T1000 (cell line): Measurements from ENCODE around the gene JAZF1.
A peak's percentile ranks its signal among the peaks of the same experiment; 100 is the strongest.

Experiments
- DNase-seq: peaks from one replicate; lab custom pipeline; 2025; ENCODE audit warnings: mixed read lengths; lab: John Stamatoyannopoulos, UW

Gene JAZF1

DNA sequence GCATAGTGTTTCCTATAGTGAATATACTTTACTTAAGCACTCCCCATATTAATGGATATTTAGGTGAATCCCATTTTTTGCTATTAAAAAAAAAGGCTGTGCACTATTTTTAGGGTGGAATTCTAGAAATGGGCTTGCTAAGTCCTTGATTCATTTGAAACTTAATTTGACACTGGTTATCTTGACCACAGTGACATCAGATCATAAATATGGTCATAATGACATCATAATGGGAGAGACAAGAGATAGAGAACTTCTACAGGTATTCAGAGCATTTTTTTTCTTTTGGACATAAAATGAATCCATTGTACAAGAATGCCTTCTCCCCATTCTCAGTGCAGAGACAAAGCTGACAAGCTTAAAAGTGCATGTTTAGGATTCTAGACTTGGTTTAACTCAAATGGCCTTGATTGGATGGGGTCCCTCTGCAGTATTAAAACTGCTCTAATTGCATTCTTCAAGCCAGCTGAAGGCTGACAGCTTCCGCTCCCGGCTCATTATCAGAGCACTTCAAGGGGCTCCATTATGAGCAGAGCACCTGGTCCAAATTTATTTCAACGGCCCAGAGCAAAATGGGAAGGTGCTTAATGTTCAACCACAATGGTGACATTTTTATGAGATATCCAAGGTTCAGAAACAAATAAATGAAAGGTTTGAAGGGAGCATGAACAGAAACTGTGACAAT is 104.8 kb downstream of the JAZF1 start:
- DNase-seq, result no peak

DNA sequence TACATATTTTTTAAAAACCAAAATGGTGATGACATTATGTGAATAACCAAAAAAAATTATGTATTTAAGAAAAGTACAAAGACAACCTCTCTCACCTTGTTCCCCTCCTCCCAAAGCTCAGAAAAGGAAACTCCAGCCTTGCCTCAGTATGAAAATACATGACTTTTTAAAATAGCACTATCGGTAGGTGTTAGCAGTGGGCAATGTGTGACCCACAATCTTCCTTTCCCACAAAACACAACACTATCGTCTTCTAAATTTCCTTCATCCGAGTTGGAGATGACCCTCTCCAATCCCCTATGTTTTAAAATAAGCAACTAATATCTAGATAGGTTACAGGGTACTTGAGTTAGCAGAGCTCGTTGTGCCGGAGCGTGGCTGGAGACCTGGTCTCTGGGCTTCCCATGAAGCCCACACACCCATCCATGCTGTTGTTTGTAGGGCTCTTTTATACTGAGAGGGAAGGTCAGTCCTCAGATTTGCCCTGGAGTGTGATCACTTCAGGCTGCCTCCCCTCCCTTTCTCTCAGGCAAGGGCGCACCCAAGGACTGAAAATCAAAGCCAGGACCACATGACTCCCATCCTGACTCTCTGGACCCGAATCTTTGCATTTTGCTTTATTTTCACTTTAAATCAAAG is 107.6 kb downstream of the JAZF1 start:
- no peak for DNase-seq

DNA sequence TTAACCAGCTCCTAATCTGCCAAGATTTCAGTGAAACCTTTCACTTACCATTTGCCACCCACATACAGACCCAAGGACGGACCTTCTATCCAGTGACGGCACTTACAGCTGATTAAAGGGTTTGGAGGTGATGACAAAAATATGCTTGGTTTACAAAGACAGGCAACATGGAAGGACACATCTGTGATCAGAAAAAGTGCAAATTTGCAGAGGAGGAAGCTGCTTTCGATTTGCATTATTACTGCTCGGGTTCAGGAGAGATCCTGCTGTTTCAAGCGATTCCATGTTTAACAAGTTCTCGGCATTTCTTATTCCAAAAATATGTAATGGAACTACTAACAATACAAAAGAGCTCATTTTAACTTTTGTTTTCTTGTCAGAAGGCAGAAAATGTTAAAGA is 109.0 kb downstream of the JAZF1 start:
- no peak for DNase-seq

DNA sequence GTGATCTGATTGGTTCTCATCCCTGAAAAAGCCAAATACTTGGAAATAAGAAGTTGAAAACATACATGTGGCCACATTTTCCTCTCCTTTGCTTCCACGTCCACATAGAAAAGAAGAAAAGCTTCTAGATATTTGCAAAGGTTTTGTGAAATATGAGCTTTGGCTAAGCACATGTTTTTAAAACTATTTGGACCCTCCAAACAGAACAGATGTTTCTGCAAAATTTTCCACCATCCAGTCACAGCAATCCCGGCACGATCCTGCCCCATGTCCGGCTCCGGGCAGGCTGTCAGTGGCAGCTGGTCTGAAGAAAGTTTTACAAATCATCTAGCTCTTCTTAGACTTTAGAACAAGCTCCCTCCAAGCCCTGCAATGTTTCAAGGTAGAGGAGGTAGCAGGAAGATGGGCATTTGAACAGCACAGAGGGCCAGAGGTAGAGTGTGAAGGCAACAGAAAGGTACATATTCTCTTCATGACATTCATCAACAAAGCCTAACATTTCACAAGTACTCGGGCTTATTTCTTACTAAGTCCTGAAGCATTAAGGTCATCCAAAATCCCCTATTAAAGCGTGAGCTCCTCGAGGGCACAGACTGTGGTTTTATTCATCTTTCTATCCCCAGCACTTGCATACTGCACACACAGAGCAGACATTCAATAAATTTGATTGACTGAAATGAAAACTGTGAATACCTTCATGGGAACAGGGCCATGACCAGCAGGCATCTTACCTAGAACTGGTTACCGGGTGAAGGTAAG is 110.1 kb downstream of the JAZF1 start:
- no peak for DNase-seq

DNA sequence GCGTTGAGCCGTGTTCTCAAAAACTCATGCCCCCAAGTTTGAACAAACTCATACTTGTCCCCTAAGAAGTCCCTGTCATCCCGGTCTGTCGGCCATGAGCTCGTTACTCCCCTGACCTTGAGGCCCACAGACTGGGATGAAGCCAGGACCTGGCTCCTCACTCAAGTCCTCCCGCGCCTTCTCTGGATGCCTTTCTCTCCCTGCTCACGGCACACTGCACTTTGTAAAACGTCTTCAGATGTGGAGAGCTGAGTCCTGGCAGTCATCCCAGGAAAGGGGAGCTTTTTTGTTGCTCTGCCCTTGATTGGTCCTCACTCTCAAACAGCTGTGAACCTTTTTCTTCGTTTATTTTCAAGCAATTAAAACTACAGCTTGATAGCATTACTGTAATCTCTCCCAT is 110.8 kb downstream of the JAZF1 start:
- DNase-seq, result no peak

DNA sequence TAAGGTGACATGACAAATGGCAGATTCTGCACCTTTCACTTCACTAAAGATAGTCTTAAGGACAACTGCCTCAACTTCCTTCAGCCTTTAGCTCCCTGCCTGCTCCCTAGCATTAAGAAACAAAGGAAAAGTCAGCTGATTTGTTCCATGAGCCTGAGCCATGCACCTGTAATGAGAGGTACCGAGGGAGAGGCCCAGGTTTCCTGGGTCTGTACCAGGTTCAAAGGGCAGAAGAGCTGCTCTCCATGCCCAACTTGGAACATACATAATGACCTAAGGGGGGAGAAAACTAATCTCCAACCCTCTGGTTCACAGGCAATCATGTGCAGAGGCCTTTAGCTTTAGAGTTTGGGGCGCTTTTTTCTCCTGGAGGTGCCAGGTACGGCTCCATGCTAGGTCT is 111.2 kb downstream of the JAZF1 start:
- DNase-seq, result no peak

DNA sequence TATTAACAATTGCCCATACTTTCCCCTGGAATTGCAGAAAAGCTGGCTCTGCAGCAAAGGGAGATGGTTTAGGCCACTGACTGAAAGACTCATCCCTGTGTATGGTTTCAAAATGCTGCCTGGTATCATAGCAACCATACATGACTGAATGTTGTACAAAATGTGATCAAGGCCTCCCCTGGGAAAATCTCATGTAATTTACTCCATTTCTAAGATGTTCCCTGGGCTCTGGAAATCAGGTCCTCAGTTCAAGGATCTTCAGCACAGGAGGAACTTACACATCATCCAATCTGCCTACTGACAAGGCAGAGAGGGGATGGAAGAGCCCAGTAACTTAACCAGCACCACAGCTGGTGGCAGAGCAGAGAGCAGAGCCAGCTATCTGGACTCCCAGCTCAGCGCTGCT is 111.8 kb downstream of the JAZF1 start:
- no peak for DNase-seq

DNA sequence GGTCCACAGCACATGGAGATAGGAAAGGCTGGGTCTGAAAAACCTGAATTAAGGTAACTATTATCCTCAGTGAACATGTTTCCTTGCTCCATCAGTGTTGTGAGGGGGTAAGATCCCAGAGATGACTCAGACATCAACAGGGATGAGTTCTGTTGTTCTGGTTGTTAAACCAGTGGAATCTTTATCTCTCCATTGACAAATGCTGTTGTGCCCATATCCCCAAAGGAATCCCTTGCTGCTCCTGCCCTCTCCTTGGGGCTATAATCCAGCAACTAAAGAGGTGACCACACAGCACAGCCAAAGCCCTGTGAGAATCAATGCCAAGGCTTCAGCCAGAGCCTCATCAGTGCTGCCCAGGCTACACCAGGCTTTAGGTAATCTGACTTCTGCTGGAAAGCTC is 113.4 kb downstream of the JAZF1 start:
- DNase-seq, result no peak

DNA sequence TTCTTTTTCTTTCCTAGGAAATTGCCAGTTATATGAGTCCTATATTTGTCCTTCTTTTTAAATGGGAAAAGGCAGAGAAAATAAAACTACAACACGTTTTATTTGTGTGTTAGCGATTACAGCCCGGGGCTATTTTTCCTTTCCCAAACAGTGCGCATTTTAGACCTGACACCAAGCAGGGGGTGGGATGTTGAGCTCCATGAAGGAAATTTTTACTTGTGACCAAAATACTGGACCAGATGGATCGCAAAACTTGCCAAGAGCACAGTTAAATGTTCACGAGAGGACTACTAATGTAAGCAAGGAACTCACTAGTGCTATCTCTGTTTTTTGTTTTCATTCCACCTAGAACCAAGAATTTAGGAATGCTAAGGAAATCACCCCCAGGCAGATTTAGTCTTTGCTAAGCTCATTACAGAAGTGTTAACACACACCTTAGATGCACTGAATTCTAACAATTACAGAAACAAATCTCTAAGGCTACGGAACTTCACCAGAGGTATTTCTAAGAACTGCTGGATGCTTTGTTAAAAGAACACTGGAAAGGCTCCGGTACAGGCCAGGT is 114.8 kb downstream of the JAZF1 start:
- DNase-seq, result no peak

DNA sequence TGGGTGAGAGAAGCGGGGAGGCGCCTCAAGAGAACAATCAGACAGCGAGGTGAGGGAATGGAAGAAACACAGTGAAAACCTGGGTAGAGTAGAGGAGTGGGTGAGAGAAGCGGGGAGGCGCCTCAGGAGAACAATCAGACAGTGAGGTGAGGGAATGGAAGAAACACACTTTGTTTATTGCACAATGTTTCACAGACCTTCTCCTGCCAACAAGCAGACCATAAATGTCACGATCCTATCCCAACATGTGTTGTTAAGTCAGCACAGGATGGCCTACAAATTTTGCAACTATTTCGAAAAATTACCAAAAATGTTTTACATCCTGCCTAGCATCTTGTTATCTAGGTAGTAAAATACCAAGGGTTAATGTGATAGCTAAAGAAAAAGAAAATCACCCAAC is 115.3 kb downstream of the JAZF1 start:
- no peak for DNase-seq

DNA sequence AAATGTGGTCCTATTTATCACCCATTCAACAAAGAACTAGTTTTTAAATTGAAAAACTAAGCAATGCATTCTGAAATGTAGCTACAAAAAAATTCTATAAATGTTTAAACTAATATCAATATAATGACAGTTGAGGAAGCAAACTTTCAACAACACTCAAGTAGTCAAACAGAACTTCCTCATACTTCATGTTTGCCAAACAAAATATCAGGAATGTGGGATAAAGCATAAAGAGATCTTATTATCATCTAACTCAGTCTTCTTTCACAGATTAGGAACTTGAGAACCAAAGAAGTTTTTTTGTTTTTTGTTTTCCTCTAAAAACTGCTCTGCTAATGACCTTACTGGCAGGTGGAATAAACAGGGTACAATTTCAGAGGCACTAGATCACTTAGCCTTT is 116.2 kb downstream of the JAZF1 start:
- DNase-seq, result no peak

DNA sequence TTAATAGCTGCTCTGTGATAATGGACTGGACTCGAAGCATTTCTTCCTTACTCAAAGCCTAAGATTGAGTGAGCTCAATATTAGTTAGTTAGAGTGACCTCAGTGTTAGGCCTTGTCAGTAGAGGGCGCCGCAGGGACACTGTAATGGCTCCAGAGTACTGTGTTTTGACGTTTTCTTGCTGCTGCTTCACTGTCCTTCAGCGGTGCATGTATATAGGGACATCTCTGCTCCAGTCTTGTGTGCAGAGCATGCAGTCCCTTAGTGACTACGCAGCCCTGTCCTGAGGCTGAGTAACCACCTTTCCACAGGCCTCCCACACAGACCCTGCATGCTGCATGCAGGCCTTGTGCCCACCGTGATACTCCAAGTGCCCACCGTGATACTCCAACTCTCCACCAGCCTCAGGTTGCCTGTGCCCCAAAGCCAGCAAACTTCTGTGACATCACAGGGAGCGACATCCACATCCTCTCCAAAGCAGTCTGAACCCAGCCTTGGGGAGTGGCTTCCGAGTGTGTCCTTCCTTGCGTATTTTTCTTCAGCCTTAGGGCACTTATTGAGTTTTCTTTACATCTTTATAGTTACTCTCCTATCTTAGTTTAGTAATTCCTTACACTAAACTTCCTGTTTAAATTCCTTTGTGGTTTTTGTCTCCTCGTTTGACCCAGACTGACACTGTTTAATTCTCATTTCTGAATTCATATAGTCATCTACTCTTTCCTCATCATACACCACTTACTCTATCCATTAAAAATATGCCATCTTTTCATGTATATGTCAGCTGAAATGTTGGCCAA is 118.2 kb downstream of the JAZF1 start:
- DNase-seq, result peak; percentile 21

DNA sequence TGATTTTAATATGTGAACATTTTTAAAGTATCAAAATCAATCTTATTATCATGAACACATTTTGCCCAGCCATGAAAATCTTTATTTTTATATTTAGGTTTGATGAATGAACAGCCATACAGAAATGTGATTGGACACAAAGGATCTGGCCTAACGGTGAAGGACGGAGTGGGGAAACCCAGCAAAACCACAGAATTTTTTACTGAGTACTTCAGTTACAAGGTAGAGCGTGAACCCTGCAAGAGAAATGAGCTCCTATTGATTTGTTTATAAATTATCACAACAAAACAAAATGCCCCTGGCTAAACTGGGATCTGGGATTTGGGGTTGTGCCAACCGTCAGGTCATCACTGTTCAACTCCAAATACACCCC is 118.8 kb downstream of the JAZF1 start:
- DNase-seq, result no peak

DNA sequence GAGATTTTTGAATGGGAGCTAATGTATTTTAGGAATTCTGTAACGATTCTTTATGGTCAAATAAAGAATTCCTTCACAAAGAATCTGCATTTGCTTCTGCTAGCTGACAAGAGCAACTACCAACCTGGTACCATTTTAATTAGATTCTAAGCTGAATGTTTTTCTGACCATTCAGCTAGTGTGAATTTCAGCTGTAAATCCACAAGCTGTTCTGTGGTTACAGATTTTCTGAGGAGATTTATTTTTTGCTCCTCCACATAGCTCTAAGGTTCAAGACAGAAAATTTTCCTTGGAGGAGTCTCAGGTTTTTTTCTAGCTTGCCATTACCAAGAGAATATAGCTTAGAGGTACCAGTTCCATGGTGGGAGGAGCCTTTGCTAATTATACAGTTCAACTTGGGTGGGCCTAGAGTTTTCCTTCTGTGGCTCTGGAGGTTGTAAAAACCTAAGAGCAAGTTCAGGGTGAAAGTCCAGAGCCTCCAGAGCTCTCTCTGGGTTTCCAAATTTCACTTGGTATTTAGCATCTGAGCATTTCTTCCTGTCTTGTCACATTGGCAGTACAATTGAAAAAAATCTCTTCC is 120.1 kb downstream of the JAZF1 start:
- DNase-seq, result no peak

DNA sequence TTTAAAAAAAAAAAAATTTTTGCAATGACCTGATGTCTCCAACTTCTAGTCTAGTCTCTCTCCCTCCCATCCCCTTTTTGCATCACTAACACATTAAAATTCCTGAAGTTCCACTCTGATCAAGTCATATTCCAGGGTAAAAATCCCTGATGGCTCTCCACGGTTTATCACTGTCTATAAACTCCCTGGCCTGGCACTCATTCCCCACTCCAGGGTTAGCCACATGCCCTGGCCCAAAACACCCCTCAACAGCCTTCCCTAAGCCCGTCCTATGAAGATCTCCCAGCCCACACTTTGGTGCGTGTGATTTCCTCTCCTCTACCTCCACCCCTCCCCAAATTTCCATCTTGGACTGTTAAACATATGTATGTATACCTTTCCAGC is 125.4 kb downstream of the JAZF1 start:
- DNase-seq, result no peak

DNA sequence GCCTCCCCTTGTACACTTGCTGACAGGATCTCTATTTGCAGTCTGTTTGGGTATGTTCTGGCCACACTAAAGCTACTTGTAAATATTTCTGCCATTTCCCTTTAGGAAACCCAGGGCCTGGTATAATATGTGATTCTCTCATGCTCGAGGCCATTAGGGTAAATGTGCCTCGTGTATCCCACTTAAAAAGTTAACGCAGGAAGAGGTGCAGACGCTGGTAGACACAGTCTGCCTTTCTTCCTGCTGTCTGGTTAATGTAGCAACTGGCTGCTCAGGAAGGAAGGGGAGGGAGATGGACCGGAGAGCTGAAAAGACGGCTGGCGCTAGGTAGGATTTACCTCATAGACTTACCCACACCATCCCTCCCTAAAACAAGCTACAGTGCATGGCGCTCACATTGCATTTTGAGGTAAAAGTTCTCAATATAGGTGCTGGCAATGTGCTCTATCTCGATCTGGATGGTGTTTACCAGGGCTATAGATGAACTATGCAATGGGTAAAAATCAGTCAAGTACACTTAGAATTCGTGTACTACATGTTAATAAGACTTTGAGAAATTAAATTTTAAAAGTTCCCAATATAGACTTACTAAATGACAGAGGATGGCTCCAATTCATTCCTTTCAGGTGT is 125.9 kb downstream of the JAZF1 start:
- no peak for DNase-seq

DNA sequence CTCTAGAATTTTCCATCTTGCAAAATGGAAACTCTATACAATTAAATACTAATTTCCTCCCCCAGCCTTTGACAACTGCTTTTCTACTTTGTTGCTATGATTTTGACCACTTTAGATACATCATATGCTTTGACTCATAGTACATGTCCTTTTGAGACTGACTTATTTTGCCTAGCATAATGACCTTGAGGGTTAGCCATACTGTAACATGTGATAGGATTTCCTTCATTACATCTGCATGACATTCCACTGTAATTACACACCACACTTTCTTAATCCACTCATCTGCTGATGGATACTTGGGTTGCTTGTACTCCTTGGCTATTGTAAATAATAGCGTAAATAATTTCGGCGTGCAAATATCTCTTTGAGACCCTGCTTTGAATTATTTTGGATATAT is 127.7 kb downstream of the JAZF1 start:
- no peak for DNase-seq

DNA sequence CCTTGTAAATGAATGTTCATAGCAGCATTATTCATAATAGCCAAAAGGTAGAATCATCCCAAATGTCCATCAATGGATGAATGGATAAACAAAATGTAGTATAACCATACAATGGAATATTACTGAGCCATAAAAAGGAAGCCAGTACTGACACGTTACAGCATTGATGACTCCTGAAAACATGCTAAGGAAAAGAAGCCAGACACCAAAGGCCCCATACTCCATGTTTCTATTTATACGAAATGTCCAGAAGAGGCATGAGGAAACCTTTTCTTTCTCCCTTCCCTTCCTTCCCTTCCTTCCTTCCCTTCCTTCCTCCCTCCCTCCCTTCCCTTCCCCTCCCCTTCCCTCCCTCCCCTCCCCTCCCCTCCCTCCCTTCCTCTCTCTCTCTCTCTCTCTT is 131.9 kb downstream of the JAZF1 start:
- no peak for DNase-seq

DNA sequence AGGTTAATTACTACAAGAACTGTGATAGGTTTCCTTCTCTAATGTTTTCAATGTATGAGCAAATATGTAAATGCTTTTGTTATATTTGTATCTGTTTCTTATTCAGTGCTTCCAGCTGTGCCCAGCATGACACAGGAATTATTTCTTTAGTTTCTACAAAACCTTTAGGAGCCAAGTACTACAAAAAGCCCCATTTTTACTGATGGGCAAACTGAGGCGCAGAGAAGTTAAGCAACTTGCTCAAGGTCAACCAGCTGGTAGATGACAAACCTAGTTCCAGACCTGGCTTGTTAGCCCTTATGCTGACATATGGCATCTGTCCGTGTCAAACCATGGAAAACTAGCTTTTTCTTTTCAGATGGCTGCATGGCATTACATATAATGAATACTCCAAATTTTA is 134.6 kb downstream of the JAZF1 start:
- no peak for DNase-seq

DNA sequence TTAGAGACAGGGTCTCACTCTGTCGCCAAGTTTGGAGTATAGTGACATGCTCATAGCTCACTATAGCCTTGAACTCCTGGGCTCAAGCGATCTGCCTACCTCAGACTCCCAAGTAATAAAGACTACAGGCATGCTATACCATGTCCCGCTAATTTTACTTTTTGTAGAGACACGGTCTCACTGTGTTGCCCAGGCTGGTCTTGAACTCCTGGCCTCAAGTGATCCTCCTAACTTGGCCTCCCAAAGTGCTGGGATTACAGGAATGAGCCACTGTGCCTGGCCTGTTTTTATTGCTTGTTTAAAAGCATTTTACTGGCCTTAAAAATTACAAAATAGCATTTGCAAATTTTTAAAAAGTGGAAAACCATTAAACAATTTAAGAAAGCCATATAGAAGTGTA is 135.0 kb downstream of the JAZF1 start:
- DNase-seq, result no peak

DNA sequence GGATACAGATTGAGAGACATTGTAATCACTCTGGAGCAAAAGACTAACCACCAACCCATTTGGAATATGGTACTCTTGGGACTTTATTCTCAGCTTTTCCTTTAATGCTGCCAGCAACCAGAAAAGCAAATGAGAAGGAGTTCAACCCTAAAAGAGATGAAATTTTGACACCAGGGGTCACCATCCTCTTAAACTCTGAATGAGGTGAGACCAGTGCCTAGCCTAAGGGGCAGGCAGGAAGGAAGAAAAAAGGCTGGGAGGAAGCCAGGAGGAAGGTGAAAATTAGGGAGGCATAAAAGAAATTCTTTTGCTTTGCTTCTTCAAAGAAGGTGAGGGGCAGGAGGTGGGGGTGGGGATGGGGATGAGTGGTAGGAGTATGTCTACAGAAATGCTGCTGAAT is 135.8 kb downstream of the JAZF1 start:
- DNase-seq, result no peak

DNA sequence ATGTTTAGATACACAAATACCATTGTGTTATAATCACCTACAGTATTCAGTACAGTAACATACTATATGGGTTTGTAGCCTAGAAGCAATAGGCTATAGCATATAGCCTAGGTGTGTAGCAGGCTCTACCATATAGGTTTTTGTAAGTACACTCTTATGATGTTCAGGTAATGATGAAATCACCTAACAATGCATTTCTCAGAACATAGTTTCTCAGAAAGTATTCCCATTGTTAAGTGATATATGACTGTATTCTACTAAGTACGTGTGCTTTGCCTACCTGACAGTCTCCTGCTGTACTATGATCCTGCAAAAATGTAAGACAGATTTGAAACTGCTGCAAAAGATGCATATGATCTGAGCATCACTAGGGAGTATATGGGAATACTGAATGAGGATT is 137.9 kb downstream of the JAZF1 start:
- DNase-seq, result no peak
